GM12878 (cell line): ENCODE measurements around the gene PNRC1. TPM values are rescaled to one million over a fixed set of nuclear protein-coding genes. Genes with fewer than 3 reads are reported as not detected.

Source experiments
- ATAC-seq: fragments of 200-7000 bp; cut with Tn5 transposase; 3 replicates; pipeline ENCODE4 v1.9.1; 2020; ENCODE audit warnings: mild to moderate bottlenecking, moderate library complexity
- BruUV-seq: library from RNA; stranded (reverse); fragments of 400-500 nt; replicated peaks from 2 replicates; lab custom pipeline; 2021; lab: Mats Ljungman, UMichigan
- CTCF ChIA-PET: fragments of 300-600 bp; sonication (Branson Sonifier 250); formaldehyde crosslinking; extraction: SDS; loops from one replicate; lab custom pipeline; 2021; ENCODE audit warnings: inconsistent platforms; lab: Yijun Ruan, JAX
- POLR2A ChIA-PET: fragments of 350-600 bp; formaldehyde crosslinking; extraction: SDS; loops from one replicate; lab custom pipeline; 2021; ENCODE audit warnings: inconsistent platforms; lab: Charles Lee
- RAD21 ChIA-PET: fragments of 300-600 bp; sonication (Branson Sonifier 250); formaldehyde crosslinking; loops from one replicate; lab custom pipeline; 2023; ENCODE audit warnings: antibody characterized with exemption; ENCODE audit not compliant: unreplicated experiment; lab: Charles Lee
- SMC1A ChIA-PET: fragments of 300-600 bp; sonication (Branson Sonifier 250); formaldehyde crosslinking; loops from one replicate; lab custom pipeline; 2023; ENCODE audit not compliant: unreplicated experiment, uncharacterized antibody; lab: Charles Lee
- DNase-seq: peaks from one replicate; pipeline ENCODE4 v3.0.0-alpha.2; 2011; ENCODE audit warnings: low read depth, low spot score
- FAIRE-seq: peaks from 3 replicates; lab custom pipeline; 2011; peaks lifted over from hg19 to GRCh38; lab: Jason Lieb, UNC
- H2AFZ ChIP-seq: 2 replicates; pipeline ENCODE4 v1.6.0; 2011; ENCODE audit warnings: low read depth, low read length, control low read depth; ENCODE audit not compliant: control insufficient read depth
- H3K27ac ChIP-seq: 2 replicates; pipeline ENCODE4 v1.5.1; 2011; ENCODE audit warnings: control low read depth; ENCODE audit not compliant: control insufficient read depth, insufficient read depth
- H3K27me3 ChIP-seq, 2 experiments: replicated peaks in 1 of 2; 2 replicates each; pipeline versions ENCODE4 v1.6.0 to v1.6.1; 2011; ENCODE audit warnings: low read length in 1 of 2; ENCODE audit not compliant: control insufficient read depth in 2 of 2, insufficient read depth in 2 of 2
- H3K36me3 ChIP-seq, 2 experiments: 2 replicates each; pipeline ENCODE4 v1.5.1; 2011; ENCODE audit warnings: low read length in 1 of 2; ENCODE audit not compliant: control insufficient read depth in 2 of 2, insufficient read depth in 2 of 2
- H3K4me1 ChIP-seq: 2 replicates; pipeline ENCODE4 v1.6.1; 2011; ENCODE audit warnings: mild to moderate bottlenecking, low read length, moderate library complexity, mixed read lengths; ENCODE audit not compliant: control insufficient read depth, insufficient read depth
- H3K4me2 ChIP-seq: 2 replicates; pipeline ENCODE4 v1.6.0; 2011; ENCODE audit warnings: control low read depth; ENCODE audit not compliant: control insufficient read depth, insufficient read depth
- H3K4me3 ChIP-seq: fragments of 200-600 bp; sonication (generic); 2 replicates; pipeline ENCODE4 v1.5.1; 2016
- H3K79me2 ChIP-seq: 2 replicates; pipeline ENCODE4 v1.6.0; 2011; ENCODE audit warnings: low read length; ENCODE audit not compliant: control insufficient read depth, insufficient read depth
- H3K9ac ChIP-seq: 2 replicates; pipeline ENCODE4 v1.8.0; 2011; ENCODE audit warnings: low read length, control low read depth, mixed read lengths; ENCODE audit not compliant: control insufficient read depth, insufficient read depth
- H3K9me3 ChIP-seq: replicated peaks from 3 replicates; pipeline ENCODE4 v1.5.1; 2011; ENCODE audit warnings: mild to moderate bottlenecking, low read length; ENCODE audit not compliant: control insufficient read depth, insufficient read depth
- H4K20me1 ChIP-seq: 2 replicates; pipeline ENCODE4 v1.6.0; 2011; ENCODE audit not compliant: control insufficient read depth, insufficient read depth
- CHD1 ChIP-seq: IDR thresholded peaks from 2 replicates; pipeline ENCODE4 v1.6.1; 2012; ENCODE audit warnings: low read depth, low read length, improper control_type of control experiment
- CHD2 ChIP-seq: IDR thresholded peaks from 2 replicates; pipeline ENCODE4 v1.6.1; 2011; ENCODE audit warnings: low read depth, low read length, improper control_type of control experiment, borderline replicate concordance
- CHD4 ChIP-seq: fragments of 200-600 bp; sonication (generic); IDR thresholded peaks from 2 replicates; pipeline ENCODE4 v1.6.1; 2016; ENCODE audit warnings: mild to moderate bottlenecking
- DPF2 ChIP-seq: fragments of 450-650 bp; IDR thresholded peaks from 2 replicates; pipeline ENCODE4 v1.6.1; 2017; ENCODE audit warnings: mild to moderate bottlenecking
- EGR1 ChIP-seq, 2 experiments: IDR thresholded peaks; 1 replicate in 1 of 2; 2 replicates in 1 of 2; pipeline ENCODE4 v1.6.1; 2011 to 2012; ENCODE audit warnings: low read depth in 2 of 2, low read length in 2 of 2, borderline replicate concordance in 1 of 2, mild to moderate bottlenecking in 1 of 2, moderate library complexity in 1 of 2
- EZH2 ChIP-seq: IDR thresholded peaks from 2 replicates; pipeline ENCODE4 v1.6.1; 2012; ENCODE audit warnings: low read depth, mild to moderate bottlenecking, control low read depth, inconsistent platforms, low read length, borderline replicate concordance; ENCODE audit not compliant: control insufficient read depth
- HDAC2 ChIP-seq: fragments of 200-600 bp; sonication (generic); IDR thresholded peaks from 2 replicates; pipeline ENCODE4 v1.6.1; 2017
- MYB ChIP-seq: fragments of 150-350 bp; IDR thresholded peaks from 2 replicates; pipeline ENCODE4 v1.6.1; 2014; ENCODE audit warnings: mild to moderate bottlenecking, low read depth, low read length, borderline replicate concordance
- NBN ChIP-seq: fragments of 450-650 bp; IDR thresholded peaks from 2 replicates; pipeline ENCODE4 v1.6.1; 2016
- PRDM15 ChIP-seq: fragments of 450-650 bp; formaldehyde crosslinking; IDR thresholded peaks from 2 replicates; pipeline ENCODE4 v1.4.0; 2020; ENCODE audit warnings: mild to moderate bottlenecking, moderate library complexity
- RELA ChIP-seq: fragments of 450-650 bp; IDR thresholded peaks from 2 replicates; pipeline ENCODE4 v1.8.0; 2014; ENCODE audit warnings: borderline replicate concordance; ENCODE audit not compliant: partially characterized antibody
- TCF12 ChIP-seq: IDR thresholded peaks from 2 replicates; pipeline ENCODE4 v1.6.1; 2011; ENCODE audit warnings: low read depth, mild to moderate bottlenecking, low read length
- YBX1 ChIP-seq: fragments of 450-650 bp; IDR thresholded peaks from 2 replicates; pipeline ENCODE4 v1.6.1; 2016; ENCODE audit warnings: antibody characterized with exemption
- ZBTB33 ChIP-seq: fragments of 450-650 bp; IDR thresholded peaks from 2 replicates; pipeline ENCODE4 v1.6.1; 2017; ENCODE audit warnings: mild to moderate bottlenecking
- WGBS: methylation state at CpG from one replicate; pipeline ENCODE4 v1.1.6; 2016; ENCODE audit warnings: low lambda C conversion rate; ENCODE audit not compliant: insufficient replicate concordance, insufficient coverage; ENCODE audit errors: missing lambda C conversion rate; 5-methylcytosine and 5-hydroxymethylcytosine counted together
- in situ Hi-C: fragments of 300-500 bp; cut with MboI; formaldehyde crosslinking; loops from 9 replicates; pipeline ENCODE4 v1.14.3; 2018; ENCODE audit warnings: mixed read lengths
- intact Hi-C: fragments of 100-400 bp; cut with micrococcal nuclease; formaldehyde crosslinking; loops from one replicate; pipeline ENCODE4 v1.14.2; 2022; ENCODE audit not compliant: unreplicated experiment
- polyA plus RNA-seq, 11 experiments: library from polyadenylated mRNA; depleted of rRNA in 4 of 11; unstranded in 6 of 11; stranded (reverse) in 5 of 11; fragments of >200 nt; fragmentation: Nextera tagmentation in 4 of 11; fragmentation: Illumina TruSeq in 1 of 11; extraction: Ambion mirVana in 4 of 11; extraction: Trizol in 1 of 11; gene quantifications; 1 replicate in 1 of 11; 2 replicates in 10 of 11; pipeline versions ENCODE4 v1.2.1 to v1.2.3, GENCODE V29; 2011 to 2016; ENCODE audit warnings: inconsistent platforms in 2 of 11, missing spikeins in 2 of 11, low read depth in 1 of 11
- total RNA-seq, 4 experiments: library from RNA; depleted of rRNA in 3 of 4; stranded (reverse); fragments of >200 nt in 3 of 4; fragmentation: Illumina TruSeq in 1 of 4; extraction: Trizol in 1 of 4; gene quantifications; 2 replicates each; pipeline versions ENCODE4 v1.2.1 to v1.2.3, GENCODE V29; 2013 to 2021
- TF ChIP-seq, protein P1 (sequence below): IDR thresholded peaks from 2 replicates; pipeline ENCODE4 v1.6.1; 2012; ENCODE audit warnings: mild to moderate bottlenecking, low read depth, low read length
- TF ChIP-seq, protein P2 (sequence below): IDR thresholded peaks from 2 replicates; pipeline ENCODE4 v1.6.1; 2012; ENCODE audit warnings: low read depth, low read length, improper control_type of control experiment

PNRC1 gene
- total and polyA plus RNA-seq, 10 of the 15 experiments (the other 5 are each of a cell fraction or from before 2014, with no cell fraction given): 7.6 to 66.0 (median 33.1) TPM

DNA sequence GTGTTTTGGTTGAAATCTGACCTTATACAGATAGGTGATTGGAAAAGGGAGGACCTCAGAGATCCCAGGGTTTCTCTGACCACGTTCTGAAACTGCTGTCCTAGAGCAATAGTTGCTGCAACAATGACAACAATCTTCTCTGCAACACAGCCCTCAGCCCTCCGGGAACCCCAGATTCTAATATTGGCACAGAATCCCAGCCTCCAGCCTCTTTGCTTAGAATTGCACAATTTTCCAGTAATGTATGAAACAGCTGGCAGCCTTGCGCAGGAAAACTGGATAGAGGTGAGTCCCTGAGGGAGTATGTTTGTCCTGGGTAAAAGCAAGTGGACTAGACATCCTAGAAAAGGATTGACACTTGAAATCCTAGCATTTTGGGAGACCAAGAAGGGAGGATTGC is 30.4 kb upstream of the PNRC1 start:
- Histone ChIP-seq H3K4me2 (no peak overlapping the region), H3K27ac (no peak overlapping the region), H3K79me2 (no peaks in the 10 kb centered on the region), H3K36me3 (no peaks in the 10 kb centered on the region), H3K27me3 (no peaks in the 10 kb centered on the region), H3K9me3 (no peaks in the 10 kb centered on the region), H4K20me1 (no peaks in the 10 kb centered on the region), H3K9ac (no peak overlapping the region), H2AFZ (no peak overlapping the region), H3K4me3 (no peak overlapping the region), H3K4me1 (no peaks in the 10 kb centered on the region)
- RAD21 ChIA-PET: no interaction called here
- TF ChIP-seq CHD2 (no peak), ZBTB33 (no peak), RELA (no peak), TCF12 (no peak), NBN (no peak), YBX1 (no peak), DPF2 (no peak), CHD1 (no peak), HDAC2 (no peak), PRDM15 (no peak), EGR1 (IDR thresholded peaks at IDR 0.05; ENCODE audit: borderline replicate concordance in 1 of 2, low read depth in 2 of 2, low read length in 2 of 2) (no peak), CHD4 (no peak), MYB (no peak), EZH2 (no peak)
- TF ChIP-seq, protein P1, sequence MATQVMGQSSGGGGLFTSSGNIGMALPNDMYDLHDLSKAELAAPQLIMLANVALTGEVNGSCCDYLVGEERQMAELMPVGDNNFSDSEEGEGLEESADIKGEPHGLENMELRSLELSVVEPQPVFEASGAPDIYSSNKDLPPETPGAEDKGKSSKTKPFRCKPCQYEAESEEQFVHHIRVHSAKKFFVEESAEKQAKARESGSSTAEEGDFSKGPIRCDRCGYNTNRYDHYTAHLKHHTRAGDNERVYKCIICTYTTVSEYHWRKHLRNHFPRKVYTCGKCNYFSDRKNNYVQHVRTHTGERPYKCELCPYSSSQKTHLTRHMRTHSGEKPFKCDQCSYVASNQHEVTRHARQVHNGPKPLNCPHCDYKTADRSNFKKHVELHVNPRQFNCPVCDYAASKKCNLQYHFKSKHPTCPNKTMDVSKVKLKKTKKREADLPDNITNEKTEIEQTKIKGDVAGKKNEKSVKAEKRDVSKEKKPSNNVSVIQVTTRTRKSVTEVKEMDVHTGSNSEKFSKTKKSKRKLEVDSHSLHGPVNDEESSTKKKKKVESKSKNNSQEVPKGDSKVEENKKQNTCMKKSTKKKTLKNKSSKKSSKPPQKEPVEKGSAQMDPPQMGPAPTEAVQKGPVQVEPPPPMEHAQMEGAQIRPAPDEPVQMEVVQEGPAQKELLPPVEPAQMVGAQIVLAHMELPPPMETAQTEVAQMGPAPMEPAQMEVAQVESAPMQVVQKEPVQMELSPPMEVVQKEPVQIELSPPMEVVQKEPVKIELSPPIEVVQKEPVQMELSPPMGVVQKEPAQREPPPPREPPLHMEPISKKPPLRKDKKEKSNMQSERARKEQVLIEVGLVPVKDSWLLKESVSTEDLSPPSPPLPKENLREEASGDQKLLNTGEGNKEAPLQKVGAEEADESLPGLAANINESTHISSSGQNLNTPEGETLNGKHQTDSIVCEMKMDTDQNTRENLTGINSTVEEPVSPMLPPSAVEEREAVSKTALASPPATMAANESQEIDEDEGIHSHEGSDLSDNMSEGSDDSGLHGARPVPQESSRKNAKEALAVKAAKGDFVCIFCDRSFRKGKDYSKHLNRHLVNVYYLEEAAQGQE: no peak
- TF ChIP-seq, protein P2, sequence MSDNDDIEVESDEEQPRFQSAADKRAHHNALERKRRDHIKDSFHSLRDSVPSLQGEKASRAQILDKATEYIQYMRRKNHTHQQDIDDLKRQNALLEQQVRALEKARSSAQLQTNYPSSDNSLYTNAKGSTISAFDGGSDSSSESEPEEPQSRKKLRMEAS: no peak
- DNase-seq (no peak), ATAC-seq (no peak), FAIRE-seq (no peak)
- CTCF ChIA-PET: interaction anchor here (1.2 kb wide), 1 partner anchor 15 kb away, joined by 3 read pairs; no protein-coding TSS in a partner anchor
- intact Hi-C loops: no loop called here
- SMC1A ChIA-PET: no interaction called here
- POLR2A ChIA-PET: interaction anchor here (1.0 kb wide), 1 partner anchor 30 kb away, joined by 3 read pairs; the partner anchor contains the start of gene PNRC1
- in situ Hi-C loops: no loop called here
- 29% methylated on average over 3 of the region's 3 CpGs for WGBS
- BruUV-seq: no TSS peak
